ENCODE results near the gene NAP1L5.

DNA sequence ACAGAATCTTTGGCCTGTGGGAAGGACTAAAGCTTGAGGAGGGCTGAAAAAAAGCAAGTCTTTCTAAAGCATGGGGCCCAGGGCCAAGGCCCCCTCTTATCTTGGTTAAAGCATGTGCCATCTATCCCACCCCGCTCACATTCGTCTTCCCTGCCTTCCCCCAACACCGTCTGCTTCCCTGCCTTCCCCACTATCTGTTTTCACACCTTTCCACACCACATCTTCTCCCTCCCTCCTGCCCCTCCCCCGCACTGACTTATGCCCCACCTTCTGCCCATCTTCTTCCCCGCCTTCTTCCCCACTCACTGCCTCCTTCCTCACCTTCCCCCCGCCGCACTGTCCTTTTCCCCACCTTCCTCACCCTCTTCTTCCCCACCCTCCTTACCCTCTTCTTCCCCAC lies 890 bp upstream of the NAP1L5 start:
- TF ChIP-seq EZH2 (IDR thresholded peaks at IDR 0.05; ENCODE audit: low read length, unreplicated experiment) = no peak
- TF ChIP-seq, protein P1, sequence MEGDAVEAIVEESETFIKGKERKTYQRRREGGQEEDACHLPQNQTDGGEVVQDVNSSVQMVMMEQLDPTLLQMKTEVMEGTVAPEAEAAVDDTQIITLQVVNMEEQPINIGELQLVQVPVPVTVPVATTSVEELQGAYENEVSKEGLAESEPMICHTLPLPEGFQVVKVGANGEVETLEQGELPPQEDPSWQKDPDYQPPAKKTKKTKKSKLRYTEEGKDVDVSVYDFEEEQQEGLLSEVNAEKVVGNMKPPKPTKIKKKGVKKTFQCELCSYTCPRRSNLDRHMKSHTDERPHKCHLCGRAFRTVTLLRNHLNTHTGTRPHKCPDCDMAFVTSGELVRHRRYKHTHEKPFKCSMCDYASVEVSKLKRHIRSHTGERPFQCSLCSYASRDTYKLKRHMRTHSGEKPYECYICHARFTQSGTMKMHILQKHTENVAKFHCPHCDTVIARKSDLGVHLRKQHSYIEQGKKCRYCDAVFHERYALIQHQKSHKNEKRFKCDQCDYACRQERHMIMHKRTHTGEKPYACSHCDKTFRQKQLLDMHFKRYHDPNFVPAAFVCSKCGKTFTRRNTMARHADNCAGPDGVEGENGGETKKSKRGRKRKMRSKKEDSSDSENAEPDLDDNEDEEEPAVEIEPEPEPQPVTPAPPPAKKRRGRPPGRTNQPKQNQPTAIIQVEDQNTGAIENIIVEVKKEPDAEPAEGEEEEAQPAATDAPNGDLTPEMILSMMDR (conservative IDR thresholded peaks at IDR 0.05; ENCODE audit: low read depth, low read length) = no peak
